K562 (cell line): ENCODE results near the gene RHEBL1. TPM values are rescaled to one million over a fixed set of nuclear protein-coding genes. Genes with fewer than 3 reads are reported as not detected.

Source experiments
- ATF6 ChIP-seq: sonication (generic); formaldehyde crosslinking; IDR thresholded peaks from 2 replicates; pipeline ENCODE4 v1.4.0; 2020; ENCODE audit warnings: mild to moderate bottlenecking, missing genetic modification reagents
- CBFA2T3 ChIP-seq: fragments of 450-650 bp; IDR thresholded peaks from 2 replicates; pipeline ENCODE4 v1.6.1; 2017
- CBFB ChIP-seq: sonication (generic); formaldehyde crosslinking; IDR thresholded peaks from 2 replicates; pipeline ENCODE4 v1.4.0; 2020; ENCODE audit warnings: mild to moderate bottlenecking, missing genetic modification reagents
- CBX3 ChIP-seq, 2 experiments: IDR thresholded peaks; 1 replicate in 1 of 2; 2 replicates in 1 of 2; pipeline ENCODE4 v1.6.1; 2012; ENCODE audit warnings: inconsistent platforms in 2 of 2, low read length in 2 of 2, borderline replicate concordance in 1 of 2, control low read depth in 1 of 2
- DPF2 ChIP-seq: fragments of 450-650 bp; IDR thresholded peaks from 2 replicates; pipeline ENCODE4 v1.6.1; 2016
- ERF ChIP-seq: fragments of 450-650 bp; formaldehyde crosslinking; IDR thresholded peaks from 2 replicates; pipeline ENCODE4 v1.4.0; 2020; ENCODE audit warnings: mild to moderate bottlenecking, mixed read lengths
- HDAC2 ChIP-seq: fragments of 450-650 bp; IDR thresholded peaks from 2 replicates; pipeline ENCODE4 v1.6.1; 2016; ENCODE audit warnings: mild to moderate bottlenecking
- MTA1 ChIP-seq: fragments of 450-650 bp; IDR thresholded peaks from 2 replicates; pipeline ENCODE4 v1.6.1; 2017; ENCODE audit warnings: borderline replicate concordance
- NFATC3 ChIP-seq: fragments of 450-650 bp; IDR thresholded peaks from 2 replicates; pipeline ENCODE4 v1.6.1; 2017; ENCODE audit warnings: mild to moderate bottlenecking
- NRF1 ChIP-seq, 2 experiments: fragments of 450-650 bp; IDR thresholded peaks in 1 of 2; conservative IDR thresholded peaks in 1 of 2; 2 replicates each; pipeline ENCODE4 v1.6.1; 2014; ENCODE audit warnings: mild to moderate bottlenecking in 2 of 2
- POLR2G ChIP-seq: fragments of 200-400 bp; formaldehyde crosslinking; IDR thresholded peaks from 2 replicates; pipeline ENCODE4 v1.6.1; 2017; ENCODE audit warnings: low read depth, mild to moderate bottlenecking, antibody characterized with exemption, low read length, moderate library complexity
- SMAD4 ChIP-seq: fragments of 250-450 bp; sonication (Bioruptor Pico); conservative IDR thresholded peaks from 2 replicates; pipeline ENCODE4 v1.8.0; 2021; ENCODE audit warnings: inconsistent platforms, mild to moderate bottlenecking, moderate library complexity
- SMARCA4 ChIP-seq: fragments of 450-650 bp; IDR thresholded peaks from 2 replicates; pipeline ENCODE4 v1.6.1; 2016
- ZKSCAN1 ChIP-seq: fragments of 150-350 bp; IDR thresholded peaks from 2 replicates; pipeline ENCODE4 v1.6.1; 2016; ENCODE audit warnings: low read depth, low read length
- ZNF76 ChIP-seq: fragments of 250-450 bp; sonication (Bioruptor Pico); IDR thresholded peaks from 2 replicates; pipeline ENCODE4 v1.4.0; 2020; ENCODE audit warnings: mild to moderate bottlenecking, moderate library complexity, borderline replicate concordance
- polyA plus RNA-seq, 8 experiments: library from polyadenylated mRNA; depleted of rRNA in 4 of 8; stranded (reverse) in 5 of 8; unstranded in 3 of 8; fragments of >200 nt; fragmentation: Nextera tagmentation in 2 of 8; fragmentation: Illumina TruSeq in 1 of 8; extraction: Ambion mirVana in 2 of 8; extraction: Trizol in 1 of 8; gene quantifications; 2 replicates each; pipeline versions ENCODE4 v1.2.1 to v1.2.3, GENCODE V29; 2011 to 2014; ENCODE audit warnings: inconsistent platforms in 1 of 8, missing spikeins in 1 of 8
- total RNA-seq, 7 experiments: library from RNA; depleted of rRNA in 6 of 7; stranded (reverse); fragments of >200 nt in 6 of 7; fragmentation: Illumina TruSeq in 2 of 7; extraction: Trizol in 2 of 7; gene quantifications; 2 replicates each; pipeline versions ENCODE4 v1.2.1 to v1.2.3, GENCODE V29; 2011 to 2021; ENCODE audit warnings: low replicate concordance in 1 of 7
- TF ChIP-seq, protein P1 (sequence below): fragments of 450-650 bp; formaldehyde crosslinking; IDR thresholded peaks from 2 replicates; pipeline ENCODE4 v1.4.0; 2020; ENCODE audit warnings: mild to moderate bottlenecking, moderate library complexity
- TF ChIP-seq, protein P2 (sequence below): IDR thresholded peaks from 2 replicates; pipeline ENCODE4 v1.6.1; 2016; ENCODE audit warnings: missing genetic modification characterization, missing compliant biosample characterization

The RHEBL1 gene
- total and polyA plus RNA-seq, 9 of the 15 experiments (the other 6 are each of a cell fraction or from before 2014, with no cell fraction given): 4.3 to 36.1 (median 8.2) TPM

DNA sequence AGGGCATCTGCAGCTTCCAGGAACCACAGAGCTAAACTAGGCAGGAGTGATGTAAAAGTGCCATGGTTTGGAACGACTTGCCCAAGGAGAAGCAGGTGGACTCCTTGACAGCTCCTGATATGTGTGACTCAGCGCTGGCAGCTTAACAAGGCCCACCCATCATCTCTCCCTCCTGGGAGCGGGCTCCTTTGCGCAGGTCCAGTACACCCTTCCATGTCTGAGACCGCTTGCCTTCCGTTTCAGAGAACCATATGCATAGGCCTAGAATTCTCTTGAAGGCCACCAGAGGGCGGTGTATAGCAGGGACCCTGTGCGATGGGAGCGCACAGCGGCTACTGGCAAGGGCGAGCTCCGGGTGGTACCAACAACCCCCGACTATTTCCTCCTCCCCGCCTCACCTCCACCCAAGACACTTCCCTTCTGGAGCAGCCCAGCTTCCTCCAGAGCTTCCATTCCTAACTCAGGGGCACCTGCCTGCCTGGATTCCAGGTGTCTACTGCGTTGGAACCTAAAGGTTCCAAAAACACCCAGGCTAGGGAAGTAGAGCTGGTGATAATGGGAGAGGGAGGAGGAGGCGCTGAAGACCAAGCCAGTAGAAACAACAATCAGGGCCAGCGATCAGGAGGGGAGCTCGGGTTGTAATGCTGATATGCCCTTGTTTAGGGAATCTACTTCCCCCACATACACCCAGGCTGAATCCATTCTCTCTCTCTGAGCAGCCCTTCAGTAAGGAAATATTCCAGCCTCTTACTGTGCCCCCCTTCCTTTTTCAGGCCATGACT, 18.6 kb upstream of the RHEBL1 start (continued):
- TF ChIP-seq, protein P1, sequence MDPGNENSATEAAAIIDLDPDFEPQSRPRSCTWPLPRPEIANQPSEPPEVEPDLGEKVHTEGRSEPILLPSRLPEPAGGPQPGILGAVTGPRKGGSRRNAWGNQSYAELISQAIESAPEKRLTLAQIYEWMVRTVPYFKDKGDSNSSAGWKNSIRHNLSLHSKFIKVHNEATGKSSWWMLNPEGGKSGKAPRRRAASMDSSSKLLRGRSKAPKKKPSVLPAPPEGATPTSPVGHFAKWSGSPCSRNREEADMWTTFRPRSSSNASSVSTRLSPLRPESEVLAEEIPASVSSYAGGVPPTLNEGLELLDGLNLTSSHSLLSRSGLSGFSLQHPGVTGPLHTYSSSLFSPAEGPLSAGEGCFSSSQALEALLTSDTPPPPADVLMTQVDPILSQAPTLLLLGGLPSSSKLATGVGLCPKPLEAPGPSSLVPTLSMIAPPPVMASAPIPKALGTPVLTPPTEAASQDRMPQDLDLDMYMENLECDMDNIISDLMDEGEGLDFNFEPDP: no peak
- TF ChIP-seq, protein P2, sequence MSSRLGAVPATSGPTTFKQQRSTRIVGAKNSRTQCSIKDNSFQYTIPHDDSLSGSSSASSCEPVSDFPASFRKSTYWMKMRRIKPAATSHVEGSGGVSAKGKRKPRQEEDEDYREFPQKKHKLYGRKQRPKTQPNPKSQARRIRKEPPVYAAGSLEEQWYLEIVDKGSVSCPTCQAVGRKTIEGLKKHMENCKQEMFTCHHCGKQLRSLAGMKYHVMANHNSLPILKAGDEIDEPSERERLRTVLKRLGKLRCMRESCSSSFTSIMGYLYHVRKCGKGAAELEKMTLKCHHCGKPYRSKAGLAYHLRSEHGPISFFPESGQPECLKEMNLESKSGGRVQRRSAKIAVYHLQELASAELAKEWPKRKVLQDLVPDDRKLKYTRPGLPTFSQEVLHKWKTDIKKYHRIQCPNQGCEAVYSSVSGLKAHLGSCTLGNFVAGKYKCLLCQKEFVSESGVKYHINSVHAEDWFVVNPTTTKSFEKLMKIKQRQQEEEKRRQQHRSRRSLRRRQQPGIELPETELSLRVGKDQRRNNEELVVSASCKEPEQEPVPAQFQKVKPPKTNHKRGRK: no peak
- no peak for TF ChIP-seq ZNF76 (CRISPR knock-in tag)
- peak; percentile 90 to 92 for TF ChIP-seq NRF1 (conservative IDR thresholded peaks at IDR 0.05 in 1 of 2, IDR thresholded peaks at IDR 0.05 in 1 of 2)
- 0 out of 2 replicates have a peak, but pooled peaks have one; percentile 43 for TF ChIP-seq POLR2G
- peak; percentile 56; the same call in 1 of the 2 replicates for TF ChIP-seq MTA1
- TF ChIP-seq SMAD4 (CRISPR knock-in tag): 0 out of 2 replicates have a peak, but pooled peaks have one; percentile 19
- TF ChIP-seq CBX3 (IDR thresholded peaks at IDR 0.05; ENCODE audit: borderline replicate concordance in 1 of 2, low read length in 2 of 2): 0 out of 3 replicates have a peak, but pooled peaks of 1 of the 2 experiments have one; percentile 44
- peak; percentile 35; the same call in 1 of the 2 replicates for TF ChIP-seq CBFA2T3
- peak; percentile 67 for TF ChIP-seq SMARCA4
- TF ChIP-seq CBFB: 0 out of 2 replicates have a peak, but pooled peaks have one; percentile 29
- TF ChIP-seq NFATC3: no peak
- TF ChIP-seq ERF (CRISPR knock-in tag): 0 out of 2 replicates have a peak, but pooled peaks have one; percentile 32
- TF ChIP-seq ZKSCAN1: 0 out of 2 replicates have a peak, but pooled peaks have one; percentile 9
- TF ChIP-seq HDAC2: 0 out of 2 replicates have a peak, but pooled peaks have one; percentile 51
- TF ChIP-seq DPF2: 0 out of 2 replicates have a peak, but pooled peaks have one; percentile 43
- TF ChIP-seq ATF6: no peak
